IMR-90 (cell line): ENCODE measurements around the gene PLXND1. TPM values are rescaled to one million over a fixed set of nuclear protein-coding genes. Genes with fewer than 3 reads are reported as not detected.
A peak's percentile ranks its signal among the peaks of the same experiment; 100 is the strongest.

Source experiments
- ATAC-seq: fragments of 200-7000 bp; cut with Tn5 transposase; 2 replicates; pipeline ENCODE4 v1.9.1; 2020; ENCODE audit warnings: low read depth, mild to moderate bottlenecking, moderate library complexity
- BruUV-seq: library from RNA; stranded (reverse); fragments of 400-500 nt; replicated peaks from 2 replicates; lab custom pipeline; 2021; lab: Mats Ljungman, UMichigan
- CTCF ChIA-PET: fragments of 300-600 bp; formaldehyde crosslinking; extraction: SDS; loops from one replicate; lab custom pipeline; 2021; ENCODE audit warnings: antibody characterized with exemption; lab: Yijun Ruan, JAX
- POLR2A ChIA-PET: fragments of 300-600 bp; sonication (Branson Sonifier 250); formaldehyde crosslinking; loops from one replicate; lab custom pipeline; 2022; ENCODE audit warnings: antibody characterized with exemption; ENCODE audit not compliant: unreplicated experiment; lab: Charles Lee
- DNase-seq: peaks from one replicate; pipeline ENCODE4 v3.0.0; 2013
- H2AFZ ChIP-seq: replicated peaks from 2 replicates; pipeline ENCODE3; 2013; ENCODE audit warnings: low read length, mild to moderate bottlenecking; ENCODE audit not compliant: poor library complexity
- H2AK5ac ChIP-seq: 2 replicates; pipeline ENCODE4 v1.6.1; 2013; ENCODE audit warnings: low read depth, low read length, inconsistent platforms
- H2AK9ac ChIP-seq: replicated peaks from 2 replicates; pipeline ENCODE3; 2013; ENCODE audit warnings: mild to moderate bottlenecking, low read depth, low read length, moderate library complexity; ENCODE audit not compliant: poor library complexity
- H2BK120ac ChIP-seq: 2 replicates; pipeline ENCODE4 v1.6.1; 2013; ENCODE audit warnings: low read depth, low read length, inconsistent platforms
- H2BK15ac ChIP-seq: 3 replicates; pipeline ENCODE4 v1.6.1; 2013; ENCODE audit warnings: low read depth, low read length, inconsistent platforms
- H2BK20ac ChIP-seq: 2 replicates; pipeline ENCODE4 v1.6.1; 2013; ENCODE audit warnings: low read depth, mild to moderate bottlenecking, inconsistent platforms, low read length, moderate library complexity
- H2BK5ac ChIP-seq: 2 replicates; pipeline ENCODE4 v1.6.1; 2013; ENCODE audit warnings: mild to moderate bottlenecking, low read depth, low read length, inconsistent platforms; ENCODE audit not compliant: poor library complexity, severe bottlenecking
- H3K14ac ChIP-seq: replicated peaks from 2 replicates; pipeline ENCODE4 v1.6.1; 2013; ENCODE audit warnings: low read depth, low read length, inconsistent platforms
- H3K18ac ChIP-seq: 2 replicates; pipeline ENCODE4 v1.6.1; 2013; ENCODE audit warnings: low read depth, low read length, control low read depth
- H3K23ac ChIP-seq: 2 replicates; pipeline ENCODE4 v1.6.1; 2013; ENCODE audit warnings: low read depth, low read length, inconsistent platforms
- H3K27ac ChIP-seq: 2 replicates; pipeline ENCODE4 v1.5.1; 2013; ENCODE audit warnings: mild to moderate bottlenecking, control low read depth, low read length; ENCODE audit not compliant: insufficient read depth
- H3K27me3 ChIP-seq: 2 replicates; pipeline ENCODE4 v1.6.1; 2013; ENCODE audit warnings: low read length; ENCODE audit not compliant: control insufficient read depth, insufficient read depth
- H3K36me3 ChIP-seq: 2 replicates; pipeline ENCODE4 v1.6.1; 2013; ENCODE audit warnings: low read length, mixed read lengths; ENCODE audit not compliant: control insufficient read depth, insufficient read depth
- H3K4ac ChIP-seq: 2 replicates; pipeline ENCODE4 v1.6.1; 2013; ENCODE audit warnings: low read depth, low read length, inconsistent platforms
- H3K4me1 ChIP-seq: 2 replicates; pipeline ENCODE4 v1.6.1; 2013; ENCODE audit warnings: low read length, mixed read lengths; ENCODE audit not compliant: control insufficient read depth, insufficient read depth
- H3K4me2 ChIP-seq: 2 replicates; pipeline ENCODE4 v1.6.1; 2013; ENCODE audit warnings: low read depth, mild to moderate bottlenecking, control low read depth, low read length, moderate library complexity
- H3K4me3 ChIP-seq: 2 replicates; pipeline ENCODE4 v1.5.1; 2013; ENCODE audit warnings: low read depth, mild to moderate bottlenecking, control low read depth, low read length, moderate library complexity; ENCODE audit not compliant: insufficient read depth
- H3K56ac ChIP-seq: 2 replicates; pipeline ENCODE4 v1.6.1; 2013; ENCODE audit warnings: low read length, inconsistent platforms; ENCODE audit not compliant: insufficient read depth; ENCODE audit errors: extremely low read depth
- H3K79me1 ChIP-seq, 2 experiments: 2 replicates each; pipeline ENCODE4 v1.6.1; 2013; ENCODE audit warnings: low read length in 2 of 2, inconsistent platforms in 1 of 2, low read depth in 1 of 2
- H3K9ac ChIP-seq: 2 replicates; pipeline ENCODE4 v1.6.1; 2013; ENCODE audit warnings: low read depth, low read length, control low read depth
- H3K9me1 ChIP-seq: 2 replicates; pipeline ENCODE4 v1.6.1; 2013; ENCODE audit warnings: low read length, inconsistent platforms; ENCODE audit not compliant: insufficient read depth
- H3K9me3 ChIP-seq: 2 replicates; pipeline ENCODE4 v1.6.1; 2013; ENCODE audit warnings: low read length; ENCODE audit not compliant: control insufficient read depth, insufficient read depth
- H4K20me1 ChIP-seq: 2 replicates; pipeline ENCODE4 v1.6.1; 2013; ENCODE audit warnings: low read length, inconsistent platforms; ENCODE audit not compliant: insufficient read depth
- H4K5ac ChIP-seq: 2 replicates; pipeline ENCODE4 v1.6.1; 2013; ENCODE audit warnings: mild to moderate bottlenecking, low read depth, low read length, control low read depth
- H4K8ac ChIP-seq, 2 experiments: 2 replicates each; pipeline ENCODE4 v1.6.1; 2013; ENCODE audit warnings: low read depth in 2 of 2, low read length in 2 of 2, control low read depth in 1 of 2, inconsistent platforms in 1 of 2
- H4K91ac ChIP-seq: 2 replicates; pipeline ENCODE4 v1.6.1; 2013; ENCODE audit warnings: low read depth, low read length, inconsistent platforms; ENCODE audit not compliant: insufficient read depth
- BHLHE40 ChIP-seq: fragments of 150-350 bp; IDR thresholded peaks from 2 replicates; pipeline ENCODE4 v1.6.1; 2016; ENCODE audit warnings: mild to moderate bottlenecking, low read depth, low read length
- CEBPB ChIP-seq: IDR thresholded peaks from 2 replicates; pipeline ENCODE4 v1.6.1; 2012; ENCODE audit warnings: low read depth, low read length, improper control_type of control experiment
- CHD1 ChIP-seq: IDR thresholded peaks from 2 replicates; pipeline ENCODE4 v1.6.1; 2012; ENCODE audit warnings: low read depth, low read length, improper control_type of control experiment
- ELK1 ChIP-seq: fragments of 150-350 bp; IDR thresholded peaks from 2 replicates; pipeline ENCODE4 v1.6.1; 2016; ENCODE audit warnings: low read depth, mild to moderate bottlenecking, low read length, moderate library complexity, borderline replicate concordance
- FOS ChIP-seq: fragments of 150-350 bp; IDR thresholded peaks from 2 replicates; pipeline ENCODE4 v1.6.1; 2016; ENCODE audit warnings: low read depth, low read length
- MAFK ChIP-seq: IDR thresholded peaks from 2 replicates; pipeline ENCODE4 v1.6.1; 2012; ENCODE audit warnings: low read depth, low read length, improper control_type of control experiment
- MAZ ChIP-seq: IDR thresholded peaks from 2 replicates; pipeline ENCODE4 v1.6.1; 2012; ENCODE audit warnings: low read depth, mild to moderate bottlenecking, low read length, improper control_type of control experiment, moderate library complexity, borderline replicate concordance
- MXI1 ChIP-seq: IDR thresholded peaks from 2 replicates; pipeline ENCODE4 v1.6.1; 2012; ENCODE audit warnings: low read depth, mild to moderate bottlenecking, low read length, moderate library complexity, borderline replicate concordance
- NFE2L2 ChIP-seq: fragments of 150-350 bp; IDR thresholded peaks from 2 replicates; pipeline ENCODE4 v1.6.1; 2016; ENCODE audit warnings: low read depth, mild to moderate bottlenecking, low read length
- POLR2A ChIP-seq: IDR thresholded peaks from 2 replicates; pipeline ENCODE4 v1.6.1; 2012; ENCODE audit warnings: mild to moderate bottlenecking, low read depth, low read length
- RAD21 ChIP-seq: IDR thresholded peaks from 2 replicates; pipeline ENCODE4 v1.6.1; 2012; ENCODE audit warnings: low read length, improper control_type of control experiment
- RCOR1 ChIP-seq: IDR thresholded peaks from 2 replicates; pipeline ENCODE4 v1.6.1; 2012; ENCODE audit warnings: mild to moderate bottlenecking, low read length, improper control_type of control experiment; ENCODE audit not compliant: insufficient replicate concordance
- RFX5 ChIP-seq: IDR thresholded peaks from 2 replicates; pipeline ENCODE4 v1.8.0; 2012; ENCODE audit warnings: low read depth, mild to moderate bottlenecking, low read length, moderate library complexity
- SMC3 ChIP-seq: fragments of 150-350 bp; IDR thresholded peaks from 2 replicates; pipeline ENCODE4 v1.6.1; 2016; ENCODE audit warnings: low read depth, mild to moderate bottlenecking, antibody characterized with exemption, low read length, moderate library complexity
- WGBS, 2 experiments: methylation state at CpG; one replicate each; pipeline versions ENCODE4 v1.1.5 to v1.1.7; 2013; ENCODE audit warnings: missing lambda C conversion rate in 2 of 2; ENCODE audit not compliant: insufficient read length in 1 of 2; ENCODE audit errors: extremely low coverage in 2 of 2; 5-methylcytosine and 5-hydroxymethylcytosine counted together
- dilution Hi-C: fragments of 300-500 bp; cut with HindIII; formaldehyde crosslinking; loops from one replicate; pipeline ENCODE4 v1.14.3; 2018; ENCODE audit warnings: low sequenced_read_pairs; ENCODE audit not compliant: unreplicated experiment
- in situ Hi-C: fragments of 300-500 bp; cut with MboI; formaldehyde crosslinking; loops from 3 replicates; pipeline ENCODE4 v1.14.3; 2019; ENCODE audit warnings: low sequenced_read_pairs, inconsistent platforms, mixed read lengths
- intact Hi-C: fragments of 100-400 bp; cut with micrococcal nuclease; formaldehyde crosslinking; loops from 2 replicates; pipeline ENCODE4 v1.10.0; 2022
- polyA plus RNA-seq, 3 experiments: library from polyadenylated mRNA; depleted of rRNA; stranded (reverse); fragments of >200 nt; gene quantifications; 2 replicates each; pipeline ENCODE4 v1.2.3, GENCODE V29; 2012; ENCODE audit warnings: low replicate concordance in 1 of 3
- total RNA-seq: library from RNA; depleted of rRNA; stranded (reverse); fragments of >200 nt; gene quantifications from 2 replicates; pipeline ENCODE4 v1.2.3, GENCODE V29; 2012
- TF ChIP-seq, protein P1 (sequence below): fragments of 150-350 bp; IDR thresholded peaks from 2 replicates; pipeline ENCODE4 v1.6.1; 2017; ENCODE audit warnings: mild to moderate bottlenecking, antibody characterized with exemption, low read length, low read depth
- TF ChIP-seq, protein P2 (sequence below): conservative IDR thresholded peaks from 2 replicates; pipeline ENCODE4 v1.5.1; 2012; ENCODE audit warnings: mild to moderate bottlenecking, low read depth, low read length, improper control_type of control experiment

PLXND1 gene
- total and polyA plus RNA-seq, 2 of the 4 experiments (the other 2 are of a cell fraction): 19.2 to 67.1 TPM

DNA sequence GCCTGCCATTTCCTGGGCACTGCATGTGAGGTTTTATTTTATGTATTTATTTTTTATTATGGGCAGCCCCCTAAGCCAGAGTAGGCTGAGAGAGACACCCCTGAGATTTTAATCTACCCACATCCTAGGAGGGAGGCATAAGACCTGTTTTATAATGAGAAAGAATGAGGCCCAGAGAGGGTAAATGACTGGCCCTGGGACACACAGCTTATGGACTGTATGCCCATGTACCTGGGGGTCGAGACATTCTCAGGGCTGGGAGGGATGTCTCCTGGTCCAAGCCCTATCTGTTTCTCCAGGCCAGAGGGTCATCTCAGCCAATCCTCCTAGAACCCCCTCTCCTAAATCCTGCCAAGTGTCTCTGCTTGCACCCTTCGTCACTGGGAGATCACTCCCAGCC, 6.1 kb downstream of the PLXND1 start:
- dilution Hi-C loops (no loop called here), in situ Hi-C loops (loop anchor here (5.0 to 25.0 kb wide), 2 partner anchors 108 to 213 kb away; no protein-coding TSS in a partner anchor), intact Hi-C loops (loop anchor here (5.0 kb wide), 1 partner anchor 218 kb away; no protein-coding TSS in a partner anchor)
- CTCF ChIA-PET: no interaction called here
- Histone ChIP-seq H2BK120ac (no peak overlapping the region), H3K14ac (no peak overlapping the region), H3K56ac (no peak overlapping the region), H4K5ac (no peak overlapping the region), H2AK9ac (no peak overlapping the region), H2BK15ac (no peak overlapping the region), H2BK20ac (no peak overlapping the region), H4K20me1 (peaks cover 35% of the 10 kb centered on the region), H3K27me3 (no peaks in the 10 kb centered on the region), H3K4ac (no peak overlapping the region; the same call in 1 of the 2 replicates), H3K9ac (no peak overlapping the region), H3K23ac (no peak overlapping the region), H3K4me1 (peaks cover 57% of the 10 kb centered on the region), H2AFZ (no peak overlapping the region), H4K91ac (no peak overlapping the region), H4K8ac (no peak overlapping the region), H3K9me1 (peaks cover 37% of the 10 kb centered on the region), H3K4me2 (no peak overlapping the region), H3K18ac (no peak overlapping the region), H2AK5ac (peak overlapping the region; percentile 94), H3K36me3 (no peaks in the 10 kb centered on the region), H3K27ac (no peak overlapping the region), H3K9me3 (no peaks in the 10 kb centered on the region), H3K4me3 (no peak overlapping the region), H2BK5ac (no peak overlapping the region), H3K79me1 (peaks cover 27 to 83% of the 10 kb centered on the region in 2 experiments)
- TF ChIP-seq NFE2L2: no peak
- TF ChIP-seq, protein P1, sequence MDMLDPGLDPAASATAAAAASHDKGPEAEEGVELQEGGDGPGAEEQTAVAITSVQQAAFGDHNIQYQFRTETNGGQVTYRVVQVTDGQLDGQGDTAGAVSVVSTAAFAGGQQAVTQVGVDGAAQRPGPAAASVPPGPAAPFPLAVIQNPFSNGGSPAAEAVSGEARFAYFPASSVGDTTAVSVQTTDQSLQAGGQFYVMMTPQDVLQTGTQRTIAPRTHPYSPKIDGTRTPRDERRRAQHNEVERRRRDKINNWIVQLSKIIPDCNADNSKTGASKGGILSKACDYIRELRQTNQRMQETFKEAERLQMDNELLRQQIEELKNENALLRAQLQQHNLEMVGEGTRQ: no peak
- TF ChIP-seq CHD1: no peak
- no peak for TF ChIP-seq BHLHE40
- TF ChIP-seq CEBPB: no peak
- no peak for TF ChIP-seq ELK1
- TF ChIP-seq MAZ: no peak
- TF ChIP-seq RFX5: no peak
- TF ChIP-seq, protein P2, sequence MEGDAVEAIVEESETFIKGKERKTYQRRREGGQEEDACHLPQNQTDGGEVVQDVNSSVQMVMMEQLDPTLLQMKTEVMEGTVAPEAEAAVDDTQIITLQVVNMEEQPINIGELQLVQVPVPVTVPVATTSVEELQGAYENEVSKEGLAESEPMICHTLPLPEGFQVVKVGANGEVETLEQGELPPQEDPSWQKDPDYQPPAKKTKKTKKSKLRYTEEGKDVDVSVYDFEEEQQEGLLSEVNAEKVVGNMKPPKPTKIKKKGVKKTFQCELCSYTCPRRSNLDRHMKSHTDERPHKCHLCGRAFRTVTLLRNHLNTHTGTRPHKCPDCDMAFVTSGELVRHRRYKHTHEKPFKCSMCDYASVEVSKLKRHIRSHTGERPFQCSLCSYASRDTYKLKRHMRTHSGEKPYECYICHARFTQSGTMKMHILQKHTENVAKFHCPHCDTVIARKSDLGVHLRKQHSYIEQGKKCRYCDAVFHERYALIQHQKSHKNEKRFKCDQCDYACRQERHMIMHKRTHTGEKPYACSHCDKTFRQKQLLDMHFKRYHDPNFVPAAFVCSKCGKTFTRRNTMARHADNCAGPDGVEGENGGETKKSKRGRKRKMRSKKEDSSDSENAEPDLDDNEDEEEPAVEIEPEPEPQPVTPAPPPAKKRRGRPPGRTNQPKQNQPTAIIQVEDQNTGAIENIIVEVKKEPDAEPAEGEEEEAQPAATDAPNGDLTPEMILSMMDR: no peak
- no peak for TF ChIP-seq MAFK
- TF ChIP-seq RAD21: no peak
- no peak for TF ChIP-seq MXI1
- TF ChIP-seq SMC3: no peak
- TF ChIP-seq FOS: no peak
- no peak for TF ChIP-seq POLR2A
- no peak for TF ChIP-seq RCOR1
- WGBS, 2 experiments: 94% methylated on average over 2 of the region's 2 CpGs; no CpG with 5 or more reads in 1 of the 2 experiments
- ATAC-seq (no peak), DNase-seq (no peak)
- POLR2A ChIA-PET: no interaction called here
- no TSS peak for BruUV-seq
